CD14-positive monocyte (primary cell): Measurements from ENCODE around the gene EBF3. TPM values are rescaled to one million over a fixed set of nuclear protein-coding genes. Genes with fewer than 3 reads are reported as not detected.

Experiments
- DNase-seq, 3 donors: peaks; one replicate each; pipeline ENCODE4 v3.0.0-alpha.2; 2011 to 2022
- H2AFZ ChIP-seq: 2 replicates; pipeline ENCODE4 v1.6.0; 2012; ENCODE audit warnings: mild to moderate bottlenecking, low read depth, low read length, inconsistent platforms; ENCODE audit not compliant: insufficient read depth, poor library complexity, severe bottlenecking
- H3K27ac ChIP-seq, 2 donors: 1 replicate in 1 of 2; 2 replicates in 1 of 2; pipeline ENCODE4 v1.5.1; 2012 to 2013; ENCODE audit warnings: low read length in 2 of 2, control low read depth in 1 of 2, inconsistent platforms in 1 of 2, low read depth in 1 of 2, mild to moderate bottlenecking in 1 of 2
- H3K27me3 ChIP-seq, 2 donors: one replicate each; pipeline versions ENCODE4 v1.6.0 to v1.6.1; 2011 to 2013; ENCODE audit warnings: low read length in 2 of 2; ENCODE audit not compliant: control insufficient read depth in 2 of 2, insufficient read depth in 2 of 2
- H3K36me3 ChIP-seq, 2 donors: replicated peaks in 1 of 2; 1 replicate in 1 of 2; 2 replicates in 1 of 2; pipeline versions ENCODE4 v1.5.1 to v1.6.1; 2012 to 2013; ENCODE audit warnings: low read length in 2 of 2, control low read depth in 1 of 2, inconsistent platforms in 1 of 2, mild to moderate bottlenecking in 1 of 2; ENCODE audit not compliant: insufficient read depth in 2 of 2, control insufficient read depth in 1 of 2
- H3K4me1 ChIP-seq, 2 donors: 1 replicate in 1 of 2; 2 replicates in 1 of 2; pipeline versions ENCODE4 v1.5.1 to v1.6.1; 2012 to 2013; ENCODE audit warnings: low read length in 2 of 2, control low read depth in 1 of 2, inconsistent platforms in 1 of 2, mild to moderate bottlenecking in 1 of 2, moderate library complexity in 1 of 2; ENCODE audit not compliant: insufficient read depth in 2 of 2, control insufficient read depth in 1 of 2
- H3K4me2 ChIP-seq: replicated peaks from 2 replicates; pipeline ENCODE3; 2012; ENCODE audit warnings: low read length, moderate library complexity, mild to moderate bottlenecking; ENCODE audit not compliant: poor library complexity, severe bottlenecking; ENCODE audit errors: extremely low read depth
- H3K4me3 ChIP-seq, 3 experiments: fragments of 200-600 bp in 1 of 3; sonication (generic) in 1 of 3; replicated peaks in 1 of 3; 1 replicate in 2 of 3; 2 replicates in 1 of 3; pipeline ENCODE4 v1.5.1; 2011 to 2013; ENCODE audit warnings: low read length in 3 of 3, mild to moderate bottlenecking in 3 of 3, control low read depth in 2 of 3, low read depth in 2 of 3, inconsistent platforms in 1 of 3, moderate library complexity in 1 of 3
- H3K79me2 ChIP-seq: 2 replicates; pipeline ENCODE4 v1.6.0; 2012; ENCODE audit warnings: mild to moderate bottlenecking, control low read depth, inconsistent platforms, low read length, moderate library complexity; ENCODE audit not compliant: insufficient read depth
- H3K9ac ChIP-seq: 2 replicates; pipeline ENCODE4 v1.6.0; 2017; ENCODE audit warnings: low read length, mild to moderate bottlenecking; ENCODE audit not compliant: insufficient read depth, poor library complexity, severe bottlenecking
- H3K9me3 ChIP-seq, 2 donors: replicated peaks in 1 of 2; 1 replicate in 1 of 2; 2 replicates in 1 of 2; pipeline versions ENCODE4 v1.5.1 to v1.6.1; 2012 to 2013; ENCODE audit warnings: low read length in 2 of 2, control low read depth in 1 of 2; ENCODE audit not compliant: control insufficient read depth in 1 of 2, insufficient read depth in 1 of 2
- H4K20me1 ChIP-seq: 2 replicates; pipeline ENCODE4 v1.6.0; 2012; ENCODE audit warnings: mild to moderate bottlenecking, low read length, control low read depth, moderate library complexity; ENCODE audit not compliant: insufficient read depth
- H3K27ac Mint-ChIP-seq, 7 donors: one replicate each; pipeline ENCODE4 v1.8.0; 2020; ENCODE audit warnings: mild to moderate bottlenecking in 7 of 7, mixed read lengths in 7 of 7, moderate library complexity in 6 of 7, inconsistent platforms in 2 of 7
- H3K27me3 Mint-ChIP-seq, 3 donors: one replicate each; pipeline ENCODE4 v1.8.0; 2021 to 2022; ENCODE audit warnings: low read depth in 3 of 3, mild to moderate bottlenecking in 3 of 3, mixed read lengths in 3 of 3, moderate library complexity in 3 of 3, inconsistent platforms in 1 of 3
- H3K36me3 Mint-ChIP-seq, 2 donors: one replicate each; pipeline ENCODE4 v1.8.0; 2020; ENCODE audit warnings: mixed read lengths in 2 of 2, inconsistent platforms in 1 of 2, mild to moderate bottlenecking in 1 of 2
- H3K4me1 Mint-ChIP-seq: one replicate; pipeline ENCODE4 v1.8.0; 2020; ENCODE audit warnings: mild to moderate bottlenecking, mixed read lengths
- H3K4me3 Mint-ChIP-seq, 2 donors: one replicate each; pipeline ENCODE4 v1.8.0; 2020; ENCODE audit warnings: mild to moderate bottlenecking in 2 of 2, mixed read lengths in 2 of 2, moderate library complexity in 1 of 2
- H3K9me3 Mint-ChIP-seq, 7 donors: one replicate each; pipeline ENCODE4 v1.8.0; 2020 to 2022; ENCODE audit warnings: mixed read lengths in 7 of 7, mild to moderate bottlenecking in 6 of 7, moderate library complexity in 6 of 7, inconsistent platforms in 2 of 7
- WGBS: methylation state at CpG from one replicate; pipeline ENCODE4 v1.1.5; 2013; ENCODE audit warnings: missing lambda C conversion rate; ENCODE audit not compliant: insufficient coverage; 5-methylcytosine and 5-hydroxymethylcytosine counted together
- intact Hi-C, 2 donors: fragments of 100-400 bp; cut with micrococcal nuclease; formaldehyde crosslinking; loops; one replicate each; pipeline versions ENCODE4 v1.15.0 to v1.15.1; 2023
- polyA plus RNA-seq, 3 donors: library from polyadenylated mRNA; depleted of rRNA in 1 of 3; unstranded in 2 of 3; stranded (reverse) in 1 of 3; fragments of 300-500 nt in 2 of 3; fragments of >200 nt in 1 of 3; fragmentation: Illumina TruSeq in 2 of 3; gene quantifications; 1 replicate in 2 of 3; 2 replicates in 1 of 3; pipeline ENCODE4 v1.2.3, GENCODE V29; 2012 to 2021
- TF ChIP-seq, protein P1 (sequence below): fragments of 200-600 bp; IDR thresholded peaks from one replicate; pipeline ENCODE4 v1.8.0; 2022; ENCODE audit warnings: antibody characterized with exemption, mild to moderate bottlenecking

The EBF3 gene
- polyA plus RNA-seq, 3 donors: not detected

DNA sequence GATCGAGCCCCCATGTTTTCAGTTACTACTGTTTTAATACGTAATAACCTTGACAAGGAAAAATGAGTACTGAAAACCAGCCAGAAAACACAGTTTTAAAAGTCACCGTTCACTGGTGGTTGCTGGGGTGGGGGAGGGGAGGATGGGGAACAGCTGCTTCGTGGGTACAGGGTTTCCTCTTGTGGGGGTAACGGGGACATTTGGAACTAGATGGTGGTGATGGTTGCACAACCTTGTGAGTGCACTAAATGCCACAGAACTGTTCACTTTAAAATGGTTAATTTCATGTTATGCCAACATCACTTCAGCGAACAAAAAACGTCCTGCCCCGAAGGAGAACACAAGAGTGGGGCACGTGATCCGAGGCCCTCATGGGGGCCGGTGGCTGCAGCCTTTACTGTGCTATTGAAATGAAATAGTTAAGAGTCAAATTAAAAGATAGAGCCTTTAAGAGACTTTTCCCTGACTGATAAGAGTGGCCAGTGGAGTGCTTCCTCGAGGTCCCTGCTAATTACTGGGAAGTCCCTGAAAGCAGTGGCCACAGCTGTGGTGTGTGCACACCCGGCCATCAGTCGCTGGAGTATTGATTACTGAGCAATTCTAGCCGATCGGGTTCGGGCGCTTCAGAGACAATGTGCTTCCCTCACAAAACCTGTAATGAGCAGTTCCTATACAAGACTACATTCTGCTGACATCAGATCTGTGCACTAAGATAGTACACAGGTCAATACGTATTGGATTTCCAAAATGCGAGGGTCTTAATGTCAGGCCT, 80.3 kb downstream of the EBF3 start:
- no peaks in the 10 kb centered on the region for H3K79me2 ChIP-seq
- no peak overlapping the region for H3K27ac Mint-ChIP-seq
- DNase-seq: no peak

DNA sequence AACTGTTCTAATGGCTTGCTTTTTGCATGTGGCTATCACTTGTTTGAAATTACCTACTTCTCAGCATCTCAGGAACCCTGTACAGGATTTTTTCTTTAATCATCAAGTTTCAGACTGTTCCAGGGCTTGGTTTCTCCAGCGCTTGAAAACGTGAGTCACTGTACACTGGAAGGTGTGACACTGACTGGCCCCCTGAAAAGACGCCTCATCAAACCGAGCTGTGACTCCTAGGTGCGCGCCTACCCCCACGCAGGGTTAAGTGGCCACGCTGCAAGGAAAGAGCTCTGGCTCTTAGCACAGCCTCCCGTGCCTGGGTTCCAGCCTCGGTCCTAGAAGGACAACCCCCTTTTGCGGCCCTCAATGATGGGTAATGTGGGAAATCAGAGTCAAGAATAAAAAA, 81.0 kb downstream of the EBF3 start:
- no peak overlapping the region for H3K4me3 ChIP-seq
- Mint-ChIP-seq H3K27ac (no peak overlapping the region), H3K4me3 (no peak overlapping the region), H3K9me3 (no peaks in the 10 kb centered on the region), H3K4me1 (peaks cover 15% of the 10 kb centered on the region), H3K27me3 (peaks cover 0 to 3% (median 2%) of the 10 kb centered on the region in 3 donors), H3K36me3 (no peaks in the 10 kb centered on the region)
- WGBS: 71% methylated on average over 10 of the region's 11 CpGs
- no peaks in the 10 kb centered on the region for H3K79me2 ChIP-seq
- no peak overlapping the region for H3K4me2 ChIP-seq
- H3K4me1 ChIP-seq: peaks cover 5 to 12% of the 10 kb centered on the region in 2 donors
- no peak overlapping the region for H3K27ac ChIP-seq
- TF ChIP-seq, protein P1, sequence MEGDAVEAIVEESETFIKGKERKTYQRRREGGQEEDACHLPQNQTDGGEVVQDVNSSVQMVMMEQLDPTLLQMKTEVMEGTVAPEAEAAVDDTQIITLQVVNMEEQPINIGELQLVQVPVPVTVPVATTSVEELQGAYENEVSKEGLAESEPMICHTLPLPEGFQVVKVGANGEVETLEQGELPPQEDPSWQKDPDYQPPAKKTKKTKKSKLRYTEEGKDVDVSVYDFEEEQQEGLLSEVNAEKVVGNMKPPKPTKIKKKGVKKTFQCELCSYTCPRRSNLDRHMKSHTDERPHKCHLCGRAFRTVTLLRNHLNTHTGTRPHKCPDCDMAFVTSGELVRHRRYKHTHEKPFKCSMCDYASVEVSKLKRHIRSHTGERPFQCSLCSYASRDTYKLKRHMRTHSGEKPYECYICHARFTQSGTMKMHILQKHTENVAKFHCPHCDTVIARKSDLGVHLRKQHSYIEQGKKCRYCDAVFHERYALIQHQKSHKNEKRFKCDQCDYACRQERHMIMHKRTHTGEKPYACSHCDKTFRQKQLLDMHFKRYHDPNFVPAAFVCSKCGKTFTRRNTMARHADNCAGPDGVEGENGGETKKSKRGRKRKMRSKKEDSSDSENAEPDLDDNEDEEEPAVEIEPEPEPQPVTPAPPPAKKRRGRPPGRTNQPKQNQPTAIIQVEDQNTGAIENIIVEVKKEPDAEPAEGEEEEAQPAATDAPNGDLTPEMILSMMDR: no peak
- DNase-seq: no peak
- no peaks in the 10 kb centered on the region for H3K36me3 ChIP-seq
- H3K9me3 ChIP-seq: no peaks in the 10 kb centered on the region
- H2AFZ ChIP-seq: no peak overlapping the region
- H4K20me1 ChIP-seq: no peaks in the 10 kb centered on the region
- intact Hi-C loops: no loop called here
- H3K27me3 ChIP-seq: no peaks in the 10 kb centered on the region
- no peak overlapping the region for H3K9ac ChIP-seq

More for the DNA sequence above, 80.3 kb downstream of the EBF3 start:
- Histone ChIP-seq H3K36me3 (no peaks in the 10 kb centered on the region), H3K4me1 (peaks cover 5 to 12% of the 10 kb centered on the region in 2 donors), H3K4me3 (no peak overlapping the region), H2AFZ (peak overlapping the region; percentile 60), H3K27me3 (no peaks in the 10 kb centered on the region), H3K9me3 (no peaks in the 10 kb centered on the region), H3K9ac (no peak overlapping the region), H4K20me1 (no peaks in the 10 kb centered on the region), H3K27ac (no peak overlapping the region), H3K4me2 (peak overlapping the region; percentile 23)
- Mint-ChIP-seq H3K4me3 (no peak overlapping the region), H3K4me1 (peaks cover 15% of the 10 kb centered on the region), H3K27me3 (peaks cover 0 to 3% (median 2%) of the 10 kb centered on the region in 3 donors), H3K9me3 (no peaks in the 10 kb centered on the region), H3K36me3 (no peaks in the 10 kb centered on the region)
- 24% methylated on average over 7 of the region's 20 CpGs for WGBS
- TF ChIP-seq, protein P1: no peak
- intact Hi-C loops: no loop called here
